Epidermal melanocyte (primary cell): ENCODE measurements around the gene IRF4.

Experiments used
- DNase-seq: peaks from one replicate; pipeline ENCODE4 v3.0.0; 2011; ENCODE audit warnings: low spot score; ENCODE audit not compliant: insufficient read length

The IRF4 gene

GRCh38 chr6:391559-392440, at the start of gene IRF4:
IRF4 (plus strand) TSS chr6:391752; CDS start chr6:393153, 1,401 bp downstream.
- DNase-seq: peak; percentile 49

DNA sequence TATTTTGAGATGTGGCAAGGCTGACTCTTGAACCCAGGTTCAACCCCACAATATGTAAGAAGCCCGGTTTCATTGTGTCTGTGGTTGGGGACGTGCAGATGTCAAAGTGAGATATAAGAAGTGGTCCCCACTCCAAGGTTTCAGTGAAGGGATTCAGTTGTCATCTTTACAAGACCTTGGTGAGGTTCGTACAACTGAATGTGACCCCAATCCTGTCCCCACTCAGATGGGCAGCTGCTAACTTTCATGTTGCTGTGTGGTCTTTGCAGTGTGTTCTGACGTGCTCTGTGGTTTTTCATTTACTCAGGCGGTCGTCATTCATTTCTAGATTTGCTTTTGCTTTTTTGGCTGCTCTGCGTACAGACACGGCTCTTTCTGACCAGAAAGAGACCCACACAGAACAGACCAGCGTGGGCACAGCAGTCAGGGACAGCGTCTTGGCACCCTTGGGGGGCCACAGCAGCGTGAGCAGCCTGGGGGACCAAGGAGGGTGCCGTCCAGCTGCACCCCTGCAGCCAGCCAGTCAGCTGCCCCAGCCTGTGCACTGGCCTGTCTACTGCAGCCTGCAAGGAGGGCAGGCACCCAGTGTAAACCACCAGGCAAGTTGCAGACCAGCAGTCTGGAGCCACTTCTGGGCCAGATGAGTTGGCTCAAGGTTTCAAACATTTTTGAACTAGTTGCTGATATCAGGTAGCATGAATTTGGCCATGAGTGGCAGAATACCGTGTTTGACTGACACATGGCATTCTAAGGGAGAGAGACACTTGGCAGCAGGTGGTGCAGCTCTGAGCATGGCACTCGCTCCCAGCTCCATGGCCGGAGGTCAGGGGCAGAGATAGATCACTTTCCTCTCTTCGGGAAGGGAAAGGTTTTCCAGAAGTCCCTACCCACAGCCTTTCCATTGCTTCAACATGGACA, 49.4 kb upstream of the IRF4 start:
- DNase-seq: no peak

GRCh38 chr6:342832-343179, 48.7 kb upstream of the IRF4 start:
- DNase-seq: no peak

GRCh38 chr6:343226-343935, 48.2 kb upstream of the IRF4 start:
- DNase-seq: no peak

GRCh38 chr6:343960-344815, 47.4 kb upstream of the IRF4 start:
- DNase-seq: no peak

DNA sequence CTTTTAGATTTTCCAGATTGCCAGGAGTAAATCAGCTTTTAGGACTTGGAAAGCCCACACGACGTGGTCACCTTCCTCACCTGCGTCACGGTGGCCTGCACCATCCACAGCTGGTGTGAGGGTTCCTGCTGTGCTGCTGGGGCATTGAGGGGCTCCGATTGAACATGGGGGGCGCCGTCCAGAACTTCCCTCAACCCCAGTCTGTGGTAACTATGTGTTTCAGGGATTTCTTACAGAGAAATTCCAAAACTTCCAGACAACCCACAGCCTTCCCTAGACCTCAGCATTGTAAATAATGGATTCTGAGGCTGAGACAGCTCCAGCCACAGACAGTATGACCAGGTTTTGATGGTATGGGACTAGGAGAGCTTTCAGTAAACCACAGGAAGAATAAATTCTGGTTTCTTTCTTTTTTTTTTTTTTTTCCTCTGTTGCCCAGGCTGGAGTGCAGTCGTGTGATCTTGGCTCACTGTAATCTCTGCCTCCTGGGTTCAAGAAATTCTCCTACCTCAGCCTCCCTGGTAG, 46.7 kb upstream of the IRF4 start:
- no peak for DNase-seq

- DNase-seq: no peak
These were observed 45.7 kb upstream of the IRF4 start for GRCh38 chr6:345747-346385.

DNA sequence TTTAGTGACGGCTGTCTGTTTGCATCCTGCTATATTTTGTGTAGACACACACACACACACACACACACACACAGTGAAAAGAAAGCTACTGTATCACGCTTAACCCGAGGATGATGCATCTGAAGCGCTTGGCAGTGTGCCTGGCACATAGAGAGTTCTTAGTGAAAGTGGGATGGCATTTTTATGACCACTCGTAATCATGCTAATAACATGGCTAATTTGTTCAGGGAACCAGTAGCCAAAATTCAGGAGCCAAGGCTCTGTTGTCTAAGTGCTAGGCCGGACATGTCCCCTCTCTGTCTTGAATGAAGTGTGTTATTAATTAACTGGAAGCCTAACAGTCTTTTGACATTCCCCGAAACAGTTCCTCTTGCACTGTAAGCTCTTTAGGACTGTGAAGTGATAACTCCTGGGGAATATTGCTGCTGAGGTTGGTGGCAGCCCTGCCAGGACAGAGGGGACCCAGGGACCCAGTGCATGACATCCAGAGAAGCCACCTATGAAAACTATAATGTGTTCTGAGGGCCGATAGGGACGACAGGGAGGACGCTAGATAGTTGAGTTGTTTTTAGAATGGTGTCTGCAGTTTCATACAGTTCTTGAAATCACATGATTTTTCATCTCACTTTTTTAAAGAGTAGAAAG, 45.0 kb upstream of the IRF4 start:
- DNase-seq: no peak

DNA sequence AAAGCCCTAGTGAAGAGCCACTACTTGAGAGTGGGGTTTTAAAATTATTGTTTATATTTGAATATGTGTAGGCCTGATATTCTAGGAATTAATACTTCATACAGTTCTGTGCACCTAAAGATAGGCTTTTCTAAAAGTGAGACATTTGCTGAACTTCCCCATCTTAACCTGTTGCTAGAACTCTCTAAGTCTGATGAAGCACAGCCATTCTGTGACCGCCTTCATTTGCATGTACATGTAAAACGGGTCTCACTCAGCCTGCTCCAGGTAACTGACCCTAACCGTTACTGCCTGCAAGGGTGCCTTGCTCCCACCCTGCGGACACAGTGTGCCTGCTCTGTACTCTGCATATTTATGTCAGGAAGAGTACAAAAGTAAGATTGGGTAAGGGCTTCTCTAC, 44.3 kb upstream of the IRF4 start:
- DNase-seq: no peak

DNA sequence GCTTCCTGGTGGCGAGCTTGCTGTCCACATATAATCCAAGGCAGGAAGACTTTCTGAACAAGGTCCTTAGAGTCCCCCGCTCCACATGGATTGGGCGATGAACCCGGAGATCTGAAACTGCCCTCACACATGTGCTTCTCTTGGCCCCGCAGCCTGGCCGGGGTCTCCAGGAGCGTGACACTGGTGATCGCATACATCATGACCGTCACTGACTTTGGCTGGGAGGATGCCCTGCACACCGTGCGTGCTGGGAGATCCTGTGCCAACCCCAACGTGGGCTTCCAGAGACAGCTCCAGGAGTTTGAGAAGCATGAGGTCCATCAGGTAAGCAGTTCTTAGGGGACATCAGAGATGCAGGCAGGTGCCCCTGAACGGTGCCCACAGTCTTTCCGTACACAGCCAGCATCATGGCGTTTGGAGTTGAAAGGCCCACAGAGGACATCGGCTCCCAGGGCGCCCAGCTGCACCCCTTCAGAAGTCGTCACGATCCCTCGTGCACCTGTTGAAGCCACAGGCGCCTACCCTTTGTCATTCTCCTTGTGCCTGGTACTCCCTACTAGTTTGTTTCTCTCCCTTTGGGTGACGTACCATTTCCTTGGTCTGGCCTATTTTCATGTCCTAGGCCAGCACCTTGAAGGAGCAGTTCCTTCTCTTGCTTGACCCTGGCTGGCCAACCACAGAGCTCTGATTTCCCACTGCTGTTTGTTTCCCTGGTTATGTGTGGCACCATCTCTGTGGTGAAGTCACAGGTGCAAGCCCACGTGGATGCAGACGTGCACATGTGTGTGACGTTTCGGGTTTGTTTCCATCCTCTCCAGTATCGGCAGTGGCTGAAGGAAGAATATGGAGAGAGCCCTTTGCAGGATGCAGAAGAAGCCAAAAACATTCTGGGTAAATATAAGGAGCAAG, 43.3 kb upstream of the IRF4 start:
- DNase-seq: no peak

DNA sequence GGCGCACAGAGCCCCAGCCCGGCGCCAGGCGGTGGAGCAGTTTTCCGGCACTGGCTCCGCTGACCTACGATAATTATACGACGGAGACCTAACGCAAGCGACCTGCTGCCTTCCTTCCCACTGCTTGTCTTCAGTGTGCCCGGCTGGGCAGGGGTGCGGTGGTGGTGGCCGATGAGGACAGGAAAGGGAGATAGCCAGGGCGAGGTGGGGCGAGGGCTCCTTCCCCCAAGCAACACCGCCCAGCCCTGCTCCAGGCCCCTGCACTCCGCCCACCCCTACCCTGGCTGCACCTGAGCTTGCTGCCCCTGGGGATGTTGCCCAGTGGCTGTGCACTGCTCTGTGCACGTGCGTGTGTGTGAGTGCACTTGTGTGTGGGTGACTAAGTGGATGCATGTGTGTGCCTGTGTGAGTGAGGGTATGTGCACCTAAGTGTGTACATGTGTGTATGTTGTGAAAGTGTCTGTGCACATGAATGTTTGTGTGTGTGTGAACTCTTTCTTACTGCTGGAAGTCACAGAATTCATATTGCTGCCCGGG, 42.6 kb upstream of the IRF4 start:
- DNase-seq: no peak

- no peak for DNase-seq
These were observed 42.0 kb upstream of the IRF4 start for GRCh38 chr6:349491-349921.

- DNase-seq: no peak
These were observed 41.2 kb upstream of the IRF4 start for GRCh38 chr6:350371-350770.

DNA sequence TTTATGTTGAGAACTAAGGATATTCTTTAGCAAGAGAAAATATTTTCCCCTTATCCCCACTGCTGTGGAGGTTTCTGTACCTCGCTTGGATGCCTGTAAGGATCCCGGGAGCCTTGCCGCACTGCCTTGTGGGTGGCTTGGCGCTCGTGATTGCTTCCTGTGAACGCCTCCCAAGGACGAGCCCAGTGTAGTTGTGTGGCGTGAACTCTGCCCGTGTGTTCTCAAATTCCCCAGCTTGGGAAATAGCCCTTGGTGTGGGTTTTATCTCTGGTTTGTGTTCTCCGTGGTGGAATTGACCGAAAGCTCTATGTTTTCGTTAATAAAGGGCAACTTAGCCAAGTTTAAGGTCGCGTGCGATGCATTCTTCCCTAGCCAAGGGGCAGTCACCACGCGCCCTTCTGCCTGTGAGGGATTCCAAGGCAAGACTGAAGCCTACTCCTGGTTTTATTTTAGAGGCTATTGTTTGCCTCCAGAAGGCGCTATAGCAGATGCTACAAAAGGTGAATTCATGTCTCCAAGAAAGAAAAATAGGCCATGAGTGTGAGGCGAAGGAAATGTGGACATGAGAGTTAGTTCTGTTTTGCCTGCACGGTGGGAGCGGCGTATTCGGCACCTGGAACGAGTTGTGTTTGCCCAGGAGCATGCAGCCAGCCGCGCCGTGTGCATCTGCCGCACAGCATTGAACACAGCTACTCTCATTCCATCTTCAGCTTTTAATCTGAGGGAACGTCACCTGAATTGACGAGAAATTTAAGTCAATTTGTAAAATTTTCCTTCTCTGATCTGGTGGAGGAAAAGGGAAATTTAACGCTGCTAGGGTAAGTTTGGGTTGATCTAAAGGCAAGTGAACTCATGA, 40.3 kb upstream of the IRF4 start:
- DNase-seq: no peak

DNA sequence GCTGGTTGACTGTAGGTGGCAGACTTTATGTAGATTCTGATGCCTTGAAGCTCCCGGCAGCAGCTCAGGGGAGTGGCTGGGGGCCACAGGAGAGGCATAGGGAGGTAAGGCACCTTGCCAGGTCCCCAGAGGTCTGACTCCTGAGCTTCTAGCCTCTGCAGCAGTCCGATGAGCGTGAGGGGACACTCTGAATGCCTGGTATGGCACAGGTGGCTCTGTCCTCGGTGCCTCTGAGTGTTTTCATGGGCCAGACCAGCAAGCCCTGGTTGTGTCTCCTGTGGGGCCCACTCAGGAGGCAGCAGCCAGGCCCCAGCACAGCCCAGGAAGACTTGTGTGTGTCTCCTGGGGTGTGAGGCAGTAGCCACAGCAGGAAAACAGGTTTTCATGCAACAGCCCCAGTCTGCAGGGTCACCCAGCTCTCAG, 39.7 kb upstream of the IRF4 start:
- no peak for DNase-seq

GRCh38 chr6:352474-352873, 39.1 kb upstream of the IRF4 start:
- no peak for DNase-seq

GRCh38 chr6:352896-353470, 38.6 kb upstream of the IRF4 start:
- no peak for DNase-seq
